Stomach (tissue), 4 donors: Measurements from ENCODE around the gene EBNA1BP2.

Source experiments
- EP300 ChIP-seq: sonication (generic); formaldehyde crosslinking; IDR thresholded peaks from one replicate; pipeline ENCODE4 v1.6.1; 2017; ENCODE audit warnings: antibody characterized with exemption
- POLR2A ChIP-seq, 4 donors: fragments of 450-650 bp; IDR thresholded peaks; one replicate each; pipeline ENCODE4 v1.6.1; 2016; ENCODE audit warnings: antibody characterized with exemption in 4 of 4, control low read depth in 2 of 4, mild to moderate bottlenecking in 1 of 4, moderate library complexity in 1 of 4
- TF ChIP-seq, protein P1 (sequence below), 7 experiments: fragments of 450-650 bp in 4 of 7; fragments of 200-600 bp in 3 of 7; sonication (generic) in 3 of 7; IDR thresholded peaks; one replicate each; pipeline ENCODE4 v1.5.1; 2016 to 2019; ENCODE audit warnings: antibody characterized with exemption in 7 of 7, control low read depth in 2 of 7, mild to moderate bottlenecking in 1 of 7

DNA sequence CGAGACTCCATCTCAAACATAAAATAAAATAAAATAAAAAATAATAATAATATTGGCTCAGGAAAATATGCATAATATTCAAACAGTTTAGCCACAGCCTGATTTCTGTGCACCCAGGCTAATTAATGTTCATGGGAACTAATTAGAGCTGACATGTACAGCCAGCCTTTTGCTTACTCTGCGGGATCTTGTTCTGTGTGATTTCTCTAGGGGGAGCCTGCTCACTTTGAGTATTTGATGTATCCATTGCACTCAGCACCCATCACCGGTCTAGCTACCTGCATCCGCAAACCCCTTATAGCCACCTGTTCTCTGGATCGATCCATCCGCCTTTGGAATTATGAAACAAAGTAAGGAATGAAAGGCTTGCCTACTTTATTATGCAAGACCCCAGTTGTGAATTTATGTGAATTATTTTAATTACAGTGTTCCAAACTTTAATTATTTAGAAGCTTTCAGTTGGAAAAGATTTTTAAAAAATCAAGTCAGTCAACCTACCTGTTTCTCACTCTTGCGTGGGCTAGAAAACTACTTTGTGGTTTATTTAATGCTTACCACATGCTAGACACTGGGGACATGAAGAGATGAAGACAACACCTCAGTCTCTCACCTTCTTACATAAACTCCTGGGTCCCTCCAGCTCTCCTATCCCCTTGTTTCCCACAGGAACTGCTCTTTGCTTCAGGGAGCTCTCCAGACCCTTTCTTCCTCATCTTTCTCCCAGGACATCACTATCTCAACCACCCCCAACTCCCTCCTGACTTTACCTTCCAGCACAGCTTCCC lies 25.4 kb upstream of the EBNA1BP2 start:
- no peak for TF ChIP-seq EP300
- TF ChIP-seq, protein P1, sequence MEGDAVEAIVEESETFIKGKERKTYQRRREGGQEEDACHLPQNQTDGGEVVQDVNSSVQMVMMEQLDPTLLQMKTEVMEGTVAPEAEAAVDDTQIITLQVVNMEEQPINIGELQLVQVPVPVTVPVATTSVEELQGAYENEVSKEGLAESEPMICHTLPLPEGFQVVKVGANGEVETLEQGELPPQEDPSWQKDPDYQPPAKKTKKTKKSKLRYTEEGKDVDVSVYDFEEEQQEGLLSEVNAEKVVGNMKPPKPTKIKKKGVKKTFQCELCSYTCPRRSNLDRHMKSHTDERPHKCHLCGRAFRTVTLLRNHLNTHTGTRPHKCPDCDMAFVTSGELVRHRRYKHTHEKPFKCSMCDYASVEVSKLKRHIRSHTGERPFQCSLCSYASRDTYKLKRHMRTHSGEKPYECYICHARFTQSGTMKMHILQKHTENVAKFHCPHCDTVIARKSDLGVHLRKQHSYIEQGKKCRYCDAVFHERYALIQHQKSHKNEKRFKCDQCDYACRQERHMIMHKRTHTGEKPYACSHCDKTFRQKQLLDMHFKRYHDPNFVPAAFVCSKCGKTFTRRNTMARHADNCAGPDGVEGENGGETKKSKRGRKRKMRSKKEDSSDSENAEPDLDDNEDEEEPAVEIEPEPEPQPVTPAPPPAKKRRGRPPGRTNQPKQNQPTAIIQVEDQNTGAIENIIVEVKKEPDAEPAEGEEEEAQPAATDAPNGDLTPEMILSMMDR (IDR thresholded peaks at IDR 0.05) = no peak
- TF ChIP-seq POLR2A (IDR thresholded peaks at IDR 0.05) = no peak
